NCI-H1092 treated with DMSO at 0.1 percent for 48 hours (cell line): ENCODE results near the gene BRAT1.

Experiments used
- DNase-seq: peaks from one replicate; lab custom pipeline; 2025; lab: John Stamatoyannopoulos, UW

Gene BRAT1

GRCh38 chr7:2510130-2510776, 45.1 kb downstream of the BRAT1 start:
- no peak for DNase-seq

GRCh38 chr7:2509298-2509906, 45.9 kb downstream of the BRAT1 start:
- no peak for DNase-seq

GRCh38 chr7:2508327-2509215, 46.8 kb downstream of the BRAT1 start:
- DNase-seq, result no peak

- DNase-seq, result no peak
Observed at GRCh38 chr7:2507917-2508306, 47.4 kb downstream of the BRAT1 start.

- no peak for DNase-seq
Observed at GRCh38 chr7:2507208-2507916, 48.0 kb downstream of the BRAT1 start.

GRCh38 chr7:2505401-2505800, 49.9 kb downstream of the BRAT1 start:
- no peak for DNase-seq

- no peak for DNase-seq
Observed at GRCh38 chr7:2504889-2505375, 50.4 kb downstream of the BRAT1 start.

- DNase-seq, result no peak
Observed at GRCh38 chr7:2504128-2504888, 51.0 kb downstream of the BRAT1 start.

- DNase-seq, result no peak
Observed at GRCh38 chr7:2503056-2503941, 52.0 kb downstream of the BRAT1 start.

GRCh38 chr7:2502647-2502966, 52.7 kb downstream of the BRAT1 start:
- DNase-seq, result no peak

- DNase-seq, result no peak
Observed at GRCh38 chr7:2501947-2502646, 53.2 kb downstream of the BRAT1 start.

GRCh38 chr7:2500701-2501100, 54.6 kb downstream of the BRAT1 start:
- DNase-seq, result no peak

GRCh38 chr7:2499719-2500430, 55.4 kb downstream of the BRAT1 start:
- no peak for DNase-seq

GRCh38 chr7:2499181-2499580, 56.1 kb downstream of the BRAT1 start:
- DNase-seq, result no peak

- DNase-seq, result no peak
Observed at GRCh38 chr7:2498708-2499107, 56.6 kb downstream of the BRAT1 start.

- DNase-seq, result no peak
Observed at GRCh38 chr7:2497500-2498336, 57.6 kb downstream of the BRAT1 start.

GRCh38 chr7:2497065-2497464, 58.3 kb downstream of the BRAT1 start:
- no peak for DNase-seq

GRCh38 chr7:2496375-2496774, 58.9 kb downstream of the BRAT1 start:
- DNase-seq, result no peak
